ENCODE results near the gene KLHDC7A. TPM values are rescaled to one million over a fixed set of nuclear protein-coding genes. Genes with fewer than 3 reads are reported as not detected.

KLHDC7A gene
- total RNA-seq, 1 donor from 2014 or later, result not detected

DNA sequence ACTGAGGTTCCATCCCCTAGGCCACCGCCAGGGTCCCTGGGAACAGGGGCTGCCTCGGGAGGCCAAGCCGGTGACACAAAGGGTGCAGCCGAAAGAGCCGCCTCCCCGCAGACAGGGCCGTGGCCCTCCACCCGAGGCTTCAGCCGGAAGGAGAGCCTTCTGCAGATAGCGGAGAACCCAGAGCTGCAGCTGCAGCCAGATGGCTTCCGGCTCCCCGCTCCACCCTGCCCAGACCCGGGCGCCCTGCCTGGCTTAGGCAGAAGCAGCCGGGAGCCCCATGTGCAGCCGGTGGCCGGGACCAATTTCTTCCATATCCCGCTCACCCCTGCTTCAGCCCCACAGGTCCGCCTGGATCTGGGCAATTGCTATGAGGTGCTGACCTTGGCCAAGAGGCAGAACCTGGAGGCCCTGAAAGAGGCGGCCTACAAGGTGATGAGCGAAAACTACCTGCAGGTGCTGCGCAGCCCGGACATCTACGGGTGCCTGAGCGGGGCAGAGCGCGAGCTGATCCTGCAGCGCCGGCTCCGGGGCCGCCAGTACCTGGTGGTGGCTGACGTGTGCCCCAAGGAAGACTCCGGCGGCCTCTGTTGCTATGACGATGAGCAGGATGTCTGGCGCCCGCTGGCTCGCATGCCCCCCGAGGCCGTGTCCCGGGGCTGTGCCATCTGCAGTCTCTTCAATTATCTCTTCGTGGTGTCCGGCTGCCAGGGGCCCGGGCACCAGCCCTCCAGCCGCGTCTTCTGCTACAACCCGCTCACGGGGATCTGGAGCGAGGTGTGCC is 1.4 kb downstream of the KLHDC7A start:
- intact Hi-C loops (cut with micrococcal nuclease), result no loop called here
- H3K36me3 Mint-ChIP-seq (ENCODE audit: low read depth), result no peaks in the 10 kb centered on the region
- TF ChIP-seq, protein P1, sequence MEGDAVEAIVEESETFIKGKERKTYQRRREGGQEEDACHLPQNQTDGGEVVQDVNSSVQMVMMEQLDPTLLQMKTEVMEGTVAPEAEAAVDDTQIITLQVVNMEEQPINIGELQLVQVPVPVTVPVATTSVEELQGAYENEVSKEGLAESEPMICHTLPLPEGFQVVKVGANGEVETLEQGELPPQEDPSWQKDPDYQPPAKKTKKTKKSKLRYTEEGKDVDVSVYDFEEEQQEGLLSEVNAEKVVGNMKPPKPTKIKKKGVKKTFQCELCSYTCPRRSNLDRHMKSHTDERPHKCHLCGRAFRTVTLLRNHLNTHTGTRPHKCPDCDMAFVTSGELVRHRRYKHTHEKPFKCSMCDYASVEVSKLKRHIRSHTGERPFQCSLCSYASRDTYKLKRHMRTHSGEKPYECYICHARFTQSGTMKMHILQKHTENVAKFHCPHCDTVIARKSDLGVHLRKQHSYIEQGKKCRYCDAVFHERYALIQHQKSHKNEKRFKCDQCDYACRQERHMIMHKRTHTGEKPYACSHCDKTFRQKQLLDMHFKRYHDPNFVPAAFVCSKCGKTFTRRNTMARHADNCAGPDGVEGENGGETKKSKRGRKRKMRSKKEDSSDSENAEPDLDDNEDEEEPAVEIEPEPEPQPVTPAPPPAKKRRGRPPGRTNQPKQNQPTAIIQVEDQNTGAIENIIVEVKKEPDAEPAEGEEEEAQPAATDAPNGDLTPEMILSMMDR (IDR thresholded peaks at IDR 0.05), result no peak
- H3K27me3 Mint-ChIP-seq, result peaks cover 14% of the 10 kb centered on the region
- no peak for ATAC-seq (ENCODE audit: low read depth)
- no peaks in the 10 kb centered on the region for H3K9me3 Mint-ChIP-seq
- no peak overlapping the region for H3K4me3 Mint-ChIP-seq
- ChIA-PET POLR2A (no interaction called here), CTCF (no interaction called here)
- no peak overlapping the region for H3K27ac Mint-ChIP-seq
- no peak for DNase-seq
- H3K4me1 Mint-ChIP-seq, result no peaks in the 10 kb centered on the region

DNA sequence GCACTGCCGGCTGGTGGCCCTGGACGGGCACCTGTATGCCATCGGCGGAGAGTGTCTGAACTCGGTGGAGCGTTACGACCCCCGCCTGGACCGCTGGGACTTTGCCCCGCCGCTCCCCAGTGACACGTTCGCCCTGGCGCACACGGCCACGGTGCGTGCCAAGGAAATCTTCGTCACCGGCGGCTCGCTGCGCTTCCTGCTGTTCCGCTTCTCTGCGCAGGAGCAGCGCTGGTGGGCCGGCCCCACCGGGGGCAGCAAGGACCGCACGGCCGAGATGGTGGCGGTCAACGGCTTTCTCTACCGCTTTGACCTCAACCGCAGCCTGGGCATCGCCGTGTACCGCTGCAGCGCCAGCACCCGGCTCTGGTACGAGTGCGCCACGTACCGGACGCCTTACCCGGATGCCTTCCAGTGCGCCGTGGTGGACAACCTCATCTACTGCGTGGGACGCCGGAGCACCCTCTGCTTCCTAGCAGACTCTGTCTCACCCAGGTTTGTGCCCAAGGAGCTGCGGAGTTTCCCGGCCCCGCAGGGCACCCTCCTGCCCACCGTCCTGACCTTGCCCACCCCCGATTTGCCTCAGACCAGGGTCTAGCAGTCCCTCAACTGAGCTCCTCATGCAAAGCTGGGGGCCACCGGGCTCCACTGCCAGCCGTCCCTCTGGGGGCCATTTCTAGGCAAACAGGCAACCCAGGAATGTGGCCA is 2.1 kb downstream of the KLHDC7A start:
- H3K4me1 Mint-ChIP-seq, result no peaks in the 10 kb centered on the region
- no peaks in the 10 kb centered on the region for H3K9me3 Mint-ChIP-seq
- ATAC-seq (ENCODE audit: low read depth), result no peak
- TF ChIP-seq, protein P1 (IDR thresholded peaks at IDR 0.05), result no peak
- CTCF ChIA-PET, result no interaction called here
- no peaks in the 10 kb centered on the region for H3K36me3 Mint-ChIP-seq (ENCODE audit: low read depth)
- no peak overlapping the region for H3K27ac Mint-ChIP-seq
- intact Hi-C loops (cut with micrococcal nuclease), result no loop called here
- POLR2A ChIA-PET, result no interaction called here
- H3K4me3 Mint-ChIP-seq, result no peak overlapping the region
- peaks cover 16% of the 10 kb centered on the region for H3K27me3 Mint-ChIP-seq
- no peak for DNase-seq

DNA sequence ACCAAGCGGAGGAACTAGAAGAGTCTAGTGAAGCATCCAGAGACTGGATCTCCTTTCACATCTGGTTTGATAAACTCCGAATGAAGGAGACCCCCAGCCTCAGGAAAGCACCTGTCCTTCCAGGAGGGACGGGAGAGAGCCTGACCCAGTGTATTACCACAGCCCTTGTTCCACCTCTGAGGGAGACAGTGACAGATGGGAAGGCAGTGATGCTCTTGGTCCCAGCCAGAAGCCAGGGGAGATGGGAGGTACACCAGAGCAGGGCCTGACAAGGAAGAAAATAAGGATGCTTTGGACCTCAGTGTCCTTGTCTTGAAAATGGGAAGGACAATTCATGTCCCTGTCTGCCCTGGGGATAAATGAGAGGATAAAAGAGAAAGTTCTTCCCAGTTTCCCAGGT is 3.5 kb downstream of the KLHDC7A start:
- intact Hi-C loops (cut with micrococcal nuclease), result no loop called here

DNA sequence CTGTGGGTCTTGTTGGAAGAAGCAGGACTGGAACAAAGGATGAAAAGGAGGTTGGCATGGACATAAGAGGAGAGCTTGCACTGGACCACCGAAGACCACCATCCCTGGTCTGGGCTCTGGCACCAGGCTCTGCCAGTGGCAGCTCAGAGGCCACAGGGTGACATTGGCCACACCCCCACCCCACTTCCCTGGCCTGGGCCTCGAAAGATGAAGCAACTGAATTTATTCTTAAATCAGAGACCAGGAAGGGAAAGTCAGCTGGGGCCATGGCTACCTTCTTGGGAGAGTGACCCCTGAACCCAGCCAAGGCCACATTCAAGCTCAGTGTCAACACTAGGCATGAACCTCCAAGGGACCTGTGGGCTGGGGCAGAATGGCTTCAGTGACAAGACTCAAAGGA is 4.0 kb downstream of the KLHDC7A start:
- DNase-seq, result no peak
- Mint-ChIP-seq H3K27me3 (peaks cover 16% of the 10 kb centered on the region), H3K4me1 (no peaks in the 10 kb centered on the region), H3K9me3 (peaks cover 3% of the 10 kb centered on the region), H3K4me3 (no peak overlapping the region), H3K27ac (no peak overlapping the region), H3K36me3 (ENCODE audit: low read depth) (no peaks in the 10 kb centered on the region)
- TF ChIP-seq, protein P1 (IDR thresholded peaks at IDR 0.05), result no peak
- ChIA-PET CTCF (no interaction called here), POLR2A (no interaction called here)
- intact Hi-C loops (cut with micrococcal nuclease), result no loop called here
- no peak for ATAC-seq (ENCODE audit: low read depth)

More for the DNA sequence above, 3.5 kb downstream of the KLHDC7A start:
- H3K4me3 Mint-ChIP-seq, result no peak overlapping the region
- TF ChIP-seq, protein P1 (IDR thresholded peaks at IDR 0.05), result no peak
- H3K4me1 Mint-ChIP-seq, result no peaks in the 10 kb centered on the region
- no peak overlapping the region for H3K27ac Mint-ChIP-seq
- peaks cover 16% of the 10 kb centered on the region for H3K27me3 Mint-ChIP-seq
- H3K36me3 Mint-ChIP-seq (ENCODE audit: low read depth), result no peaks in the 10 kb centered on the region
- ATAC-seq (ENCODE audit: low read depth), result no peak
- ChIA-PET CTCF (no interaction called here), POLR2A (no interaction called here)
- H3K9me3 Mint-ChIP-seq, result no peaks in the 10 kb centered on the region
- no peak for DNase-seq

DNA sequence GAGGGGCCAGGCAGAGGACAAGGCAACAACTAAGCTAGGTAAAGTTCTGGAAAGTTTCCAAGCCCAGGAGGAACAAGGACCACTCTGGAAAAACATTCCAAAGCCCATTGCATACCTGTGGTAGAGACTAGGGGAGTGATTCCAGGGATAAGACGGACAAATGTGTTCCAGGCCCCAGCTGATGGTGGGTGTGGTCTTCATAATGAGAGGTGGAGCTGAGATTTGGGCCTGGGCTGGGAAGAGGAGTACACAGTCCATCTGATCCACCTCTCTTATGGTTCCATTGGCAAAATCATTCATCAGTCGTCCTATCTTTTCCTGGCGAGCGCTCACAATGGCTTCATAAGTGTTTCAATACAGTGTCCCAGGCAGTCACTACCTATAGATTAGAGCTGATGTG is 4.5 kb downstream of the KLHDC7A start:
- intact Hi-C loops (cut with micrococcal nuclease), result no loop called here
- no peak overlapping the region for H3K27ac Mint-ChIP-seq
- CTCF ChIA-PET, result no interaction called here
- ATAC-seq (ENCODE audit: low read depth), result no peak
- no peaks in the 10 kb centered on the region for H3K4me1 Mint-ChIP-seq
- no peak overlapping the region for H3K4me3 Mint-ChIP-seq
- POLR2A ChIA-PET, result no interaction called here
- TF ChIP-seq, protein P1 (IDR thresholded peaks at IDR 0.05), result no peak
- no peak for DNase-seq
- peaks cover 3% of the 10 kb centered on the region for H3K9me3 Mint-ChIP-seq
- H3K27me3 Mint-ChIP-seq, result peaks cover 16% of the 10 kb centered on the region
- H3K36me3 Mint-ChIP-seq (ENCODE audit: low read depth), result no peaks in the 10 kb centered on the region
